Fibroblast of the aortic adventitia (primary cell): ENCODE data around the gene KIAA1958. TPM values are rescaled to one million over a fixed set of nuclear protein-coding genes. Genes with fewer than 3 reads are reported as not detected.

ENCODE experiments used
- DNase-seq: peaks from one replicate; pipeline ENCODE4 v3.0.0-alpha.2; 2010; ENCODE audit warnings: low read depth
- H3K4me3 ChIP-seq: 2 replicates; pipeline ENCODE4 v1.5.1; 2011; ENCODE audit warnings: low read depth, mild to moderate bottlenecking, control low read depth, low read length, moderate library complexity
- total RNA-seq: library from RNA; depleted of rRNA; stranded (reverse); fragments of >200 nt; gene quantifications from 2 replicates; pipeline ENCODE4 v1.2.3, GENCODE V29; 2012; ENCODE audit warnings: low replicate concordance
- TF ChIP-seq, protein P1 (sequence below): IDR thresholded peaks from 2 replicates; pipeline ENCODE4 v1.5.1; 2011; ENCODE audit warnings: mild to moderate bottlenecking, low read length, control low read depth, inconsistent platforms; ENCODE audit not compliant: insufficient read depth

Gene KIAA1958
- total RNA-seq, 1 donor = 1.4 TPM

DNA sequence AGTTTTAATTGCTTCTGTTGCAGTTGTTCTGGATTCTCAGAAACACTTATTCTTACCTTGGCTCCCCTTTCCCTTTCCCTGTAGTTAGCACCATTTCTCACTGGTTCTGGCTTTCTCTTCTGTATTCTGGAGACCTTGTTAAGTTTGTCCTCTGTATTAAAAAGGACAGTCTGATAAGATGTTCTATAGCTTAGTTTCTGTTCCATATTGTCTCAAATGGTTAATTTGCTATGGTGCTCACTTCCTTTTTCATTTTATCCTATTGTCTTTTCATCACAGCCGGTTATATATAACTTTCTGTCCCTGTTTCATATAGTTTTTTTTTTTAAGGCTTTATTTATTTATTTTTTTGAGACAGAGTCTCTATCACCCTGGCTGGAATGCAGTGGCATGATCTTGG, 41.4 kb upstream of the KIAA1958 start:
- no peak overlapping the region for H3K4me3 ChIP-seq
- TF ChIP-seq, protein P1, sequence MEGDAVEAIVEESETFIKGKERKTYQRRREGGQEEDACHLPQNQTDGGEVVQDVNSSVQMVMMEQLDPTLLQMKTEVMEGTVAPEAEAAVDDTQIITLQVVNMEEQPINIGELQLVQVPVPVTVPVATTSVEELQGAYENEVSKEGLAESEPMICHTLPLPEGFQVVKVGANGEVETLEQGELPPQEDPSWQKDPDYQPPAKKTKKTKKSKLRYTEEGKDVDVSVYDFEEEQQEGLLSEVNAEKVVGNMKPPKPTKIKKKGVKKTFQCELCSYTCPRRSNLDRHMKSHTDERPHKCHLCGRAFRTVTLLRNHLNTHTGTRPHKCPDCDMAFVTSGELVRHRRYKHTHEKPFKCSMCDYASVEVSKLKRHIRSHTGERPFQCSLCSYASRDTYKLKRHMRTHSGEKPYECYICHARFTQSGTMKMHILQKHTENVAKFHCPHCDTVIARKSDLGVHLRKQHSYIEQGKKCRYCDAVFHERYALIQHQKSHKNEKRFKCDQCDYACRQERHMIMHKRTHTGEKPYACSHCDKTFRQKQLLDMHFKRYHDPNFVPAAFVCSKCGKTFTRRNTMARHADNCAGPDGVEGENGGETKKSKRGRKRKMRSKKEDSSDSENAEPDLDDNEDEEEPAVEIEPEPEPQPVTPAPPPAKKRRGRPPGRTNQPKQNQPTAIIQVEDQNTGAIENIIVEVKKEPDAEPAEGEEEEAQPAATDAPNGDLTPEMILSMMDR = no peak
- DNase-seq = no peak

DNA sequence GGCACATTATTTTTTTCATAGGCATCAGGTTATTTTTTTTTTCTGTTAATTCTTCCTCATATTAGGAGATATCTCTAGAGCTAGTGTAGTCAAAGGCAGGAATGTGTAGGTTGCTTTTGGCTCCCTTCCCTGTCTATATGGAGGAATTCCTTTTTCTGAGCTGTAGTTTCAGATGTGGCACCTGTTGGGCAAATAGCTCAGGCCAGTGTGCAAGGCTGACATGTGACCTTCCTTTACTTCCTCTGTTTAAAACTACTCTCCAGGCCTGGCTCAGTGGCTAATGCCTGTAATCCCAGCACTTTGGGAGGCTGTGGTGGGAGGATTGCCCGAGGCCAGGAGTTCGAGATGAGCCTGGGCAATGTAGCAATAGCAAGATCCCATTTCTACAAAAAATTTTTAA, 40.5 kb upstream of the KIAA1958 start:
- TF ChIP-seq, protein P1 = no peak
- no peak for DNase-seq
- H3K4me3 ChIP-seq = no peak overlapping the region

DNA sequence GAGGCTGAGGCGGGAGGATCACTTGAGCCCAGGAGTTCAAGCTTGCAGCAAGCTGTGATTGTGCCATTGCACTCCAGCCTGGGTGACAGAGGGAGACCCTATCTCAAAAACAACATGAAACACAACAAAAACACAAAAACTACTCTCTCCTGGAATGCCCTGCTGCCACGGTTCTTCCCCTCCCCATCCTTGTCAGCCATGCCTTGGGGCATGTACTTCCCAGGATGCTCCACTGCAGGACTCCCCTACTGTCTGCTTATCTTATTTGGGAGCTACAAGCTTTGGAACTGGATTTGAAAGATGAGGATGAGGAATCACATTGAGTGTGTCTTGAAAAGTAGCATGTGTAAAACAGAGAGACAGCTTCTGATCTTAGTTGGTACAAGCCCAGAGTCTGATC, 40.1 kb upstream of the KIAA1958 start:
- no peak for DNase-seq

DNA sequence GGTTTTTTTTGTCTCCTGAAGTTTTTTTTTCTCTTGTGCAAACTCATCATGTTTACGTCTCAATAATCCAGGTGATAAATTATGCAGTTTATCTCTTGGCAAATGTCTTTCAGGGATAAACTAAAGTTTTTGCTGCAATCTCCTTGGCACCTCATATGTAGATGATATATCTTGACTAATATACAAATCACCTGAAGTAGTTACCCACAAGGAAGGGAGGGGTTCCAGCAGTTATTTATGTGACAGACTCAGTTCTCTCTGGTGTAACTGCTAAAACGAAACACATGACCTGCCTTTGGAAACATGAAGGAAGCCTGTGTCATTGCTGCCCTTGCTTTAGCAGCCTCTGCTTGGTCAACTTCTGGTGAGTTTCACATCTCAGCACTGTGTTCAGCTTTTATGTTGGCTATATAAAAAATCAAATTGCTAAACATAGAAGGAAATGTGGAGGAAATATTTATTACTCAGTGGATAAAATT, 39.3 kb upstream of the KIAA1958 start:
- DNase-seq = peak; percentile 77
- TF ChIP-seq, protein P1 = no peak
- no peak overlapping the region for H3K4me3 ChIP-seq

More for the DNA sequence above, 40.1 kb upstream of the KIAA1958 start:
- TF ChIP-seq, protein P1 = no peak
- no peak overlapping the region for H3K4me3 ChIP-seq

DNA sequence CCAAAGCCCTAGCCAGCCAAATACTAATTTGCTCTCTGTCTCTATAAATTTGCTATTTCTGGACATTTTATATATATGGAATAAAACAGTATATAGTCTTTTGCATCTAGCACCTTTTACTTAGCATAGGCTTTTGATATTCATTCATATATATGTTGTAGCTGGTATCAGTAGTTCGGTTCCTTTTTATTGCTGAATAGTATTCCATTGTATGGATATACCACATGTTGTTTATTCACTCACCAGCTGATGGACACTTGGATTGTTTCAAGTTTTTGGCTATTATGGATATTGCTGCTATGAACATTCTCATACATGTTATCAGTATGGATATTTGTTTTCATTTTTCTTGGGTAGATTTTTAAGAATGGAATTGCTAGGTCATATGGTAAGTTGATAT, 23.8 kb upstream of the KIAA1958 start:
- TF ChIP-seq, protein P1 = no peak
- H3K4me3 ChIP-seq = no peak overlapping the region
- no peak for DNase-seq

DNA sequence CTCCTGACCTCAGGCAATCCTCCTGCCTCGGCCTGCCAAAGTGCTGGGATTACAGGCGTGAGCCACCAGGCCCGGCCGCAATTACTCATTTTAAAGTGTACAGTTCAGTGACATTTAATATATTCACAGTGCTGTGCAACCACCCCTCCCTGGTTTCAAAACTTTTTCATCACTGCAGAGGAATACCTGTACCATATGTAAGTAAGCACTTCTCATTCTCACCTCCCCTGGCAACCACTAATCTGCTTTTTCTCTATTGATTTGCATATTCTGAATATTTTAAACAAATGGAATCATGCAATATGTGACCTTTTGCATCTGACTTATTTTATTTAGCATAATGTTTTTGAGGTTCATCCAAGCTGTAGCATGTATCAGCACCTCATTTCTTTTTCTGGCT, 21.3 kb upstream of the KIAA1958 start:
- TF ChIP-seq, protein P1 = no peak
- no peak for DNase-seq
- no peak overlapping the region for H3K4me3 ChIP-seq

DNA sequence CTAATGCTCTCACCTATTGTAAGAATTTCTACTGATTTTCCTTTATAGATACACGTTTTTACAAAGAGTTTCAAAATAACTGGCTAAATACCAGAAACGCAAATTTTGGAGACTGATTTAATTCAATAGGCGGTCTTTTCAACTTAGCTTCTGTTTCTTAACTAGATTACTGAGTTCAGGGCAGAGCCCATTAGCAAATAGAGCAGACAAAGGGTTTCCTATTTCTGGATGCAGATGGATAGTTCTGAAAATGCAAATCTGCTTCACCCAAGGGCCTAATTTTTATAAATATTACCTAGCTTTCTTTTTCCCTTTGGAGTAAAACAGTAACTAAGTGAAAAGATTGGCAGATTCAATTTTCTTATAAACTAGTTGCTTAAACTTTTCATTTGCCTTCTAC, 13.6 kb upstream of the KIAA1958 start:
- no peak overlapping the region for H3K4me3 ChIP-seq
- DNase-seq = no peak
- TF ChIP-seq, protein P1 = no peak
